K562 (cell line): ENCODE measurements around the gene GOT1. TPM values are rescaled to one million over a fixed set of nuclear protein-coding genes. Genes with fewer than 3 reads are reported as not detected.

ENCODE experiments used
- ATAC-seq: fragments of 200-7000 bp; cut with Tn5 transposase; 3 replicates; pipeline ENCODE4 v1.9.1; 2020; ENCODE audit warnings: moderate library complexity
- BruUV-seq: library from RNA; stranded (reverse); fragments of 400-500 nt; replicated peaks from 2 replicates; lab custom pipeline; 2021; lab: Mats Ljungman, UMichigan
- CTCF ChIA-PET: fragments of 300-600 bp; formaldehyde crosslinking; extraction: SDS; loops from one replicate; lab custom pipeline; 2021; ENCODE audit warnings: low intra/inter-chr PET ratio; lab: Yijun Ruan, JAX
- POLR2A ChIA-PET: fragments of 300-600, 350-650 bp; sonication (Branson Sonifier 250); formaldehyde crosslinking; extraction: SDS; loops from one replicate; lab custom pipeline; 2021; ENCODE audit warnings: antibody characterized with exemption, inconsistent platforms; lab: Yijun Ruan, JAX
- DNase-seq, 4 experiments: peaks; one replicate each; pipeline versions ENCODE4 v3.0.0 to v3.0.0-alpha.2; 2011 to 2018; ENCODE audit warnings: low spot score in 3 of 4, mixed read lengths in 3 of 4; ENCODE audit errors: extremely low read depth in 1 of 4
- FAIRE-seq: peaks from 2 replicates; lab custom pipeline; 2011; peaks lifted over from hg19 to GRCh38; lab: Jason Lieb, UNC
- H2AFZ ChIP-seq: 2 replicates; pipeline ENCODE4 v1.6.0; 2011; ENCODE audit warnings: low read depth, low read length, control low read depth, inconsistent platforms
- H3K27ac ChIP-seq: fragments of 200-600 bp; 3 replicates; pipeline ENCODE4 v1.8.0; 2011; ENCODE audit warnings: low read depth, mild to moderate bottlenecking, control low read depth, inconsistent platforms, low read length, moderate library complexity, mixed read lengths; ENCODE audit errors: extremely low read depth
- H3K27me3 ChIP-seq, 2 experiments: fragments of 300-600 bp in 1 of 2; 2 replicates in 1 of 2; 3 replicates in 1 of 2; pipeline versions ENCODE4 v1.6.0 to v1.8.0; 2011; ENCODE audit warnings: inconsistent platforms in 2 of 2, low read length in 2 of 2, mild to moderate bottlenecking in 1 of 2, mixed read lengths in 1 of 2, moderate library complexity in 1 of 2; ENCODE audit not compliant: control insufficient read depth in 2 of 2, insufficient read depth in 2 of 2
- H3K36me3 ChIP-seq: fragments of 300-600 bp; 3 replicates; pipeline ENCODE4 v1.8.0; 2011; ENCODE audit warnings: mild to moderate bottlenecking, low read length, inconsistent platforms; ENCODE audit not compliant: control insufficient read depth, insufficient read depth
- H3K4me1 ChIP-seq, 2 experiments: fragments of 200-600 bp in 1 of 2; replicated peaks in 1 of 2; 2 replicates in 1 of 2; 3 replicates in 1 of 2; pipeline versions ENCODE4 v1.5.1 to v1.8.0; 2011; ENCODE audit warnings: inconsistent platforms in 2 of 2, low read length in 2 of 2, mild to moderate bottlenecking in 1 of 2, mixed read lengths in 1 of 2, moderate library complexity in 1 of 2; ENCODE audit not compliant: control insufficient read depth in 2 of 2, insufficient read depth in 2 of 2
- H3K4me2 ChIP-seq: 2 replicates; pipeline ENCODE4 v1.6.1; 2011; ENCODE audit warnings: low read length, control low read depth, inconsistent platforms, mixed read lengths; ENCODE audit not compliant: insufficient read depth
- H3K4me3 ChIP-seq: fragments of 200-600 bp; sonication (generic), shearing (Covaris generic); 2 replicates; pipeline ENCODE4 v1.5.1; 2016; ENCODE audit warnings: control low read depth, inconsistent platforms
- H3K79me2 ChIP-seq: fragments of 200-600 bp; 3 replicates; pipeline ENCODE4 v1.8.0; 2011; ENCODE audit warnings: low read length, inconsistent platforms; ENCODE audit not compliant: control insufficient read depth, insufficient read depth
- H3K9ac ChIP-seq, 2 experiments: 2 replicates each; pipeline versions ENCODE4 v1.6.0 to v1.6.1; 2011; ENCODE audit warnings: low read depth in 2 of 2, low read length in 2 of 2, control low read depth in 1 of 2, inconsistent platforms in 1 of 2, mild to moderate bottlenecking in 1 of 2, mixed read lengths in 1 of 2; ENCODE audit not compliant: insufficient read depth in 1 of 2
- H3K9me1 ChIP-seq: one replicate; pipeline ENCODE4 v1.6.0; 2011; ENCODE audit warnings: inconsistent platforms, mild to moderate bottlenecking, low read length, moderate library complexity; ENCODE audit not compliant: control insufficient read depth, insufficient read depth
- H3K9me3 ChIP-seq: replicated peaks from 2 replicates; pipeline ENCODE4 v1.5.1; 2011; ENCODE audit warnings: low read depth, low read length, inconsistent platforms; ENCODE audit not compliant: control insufficient read depth, insufficient read depth
- H4K20me1 ChIP-seq: replicated peaks from 2 replicates; pipeline ENCODE4 v1.6.1; 2011; ENCODE audit warnings: low read length, inconsistent platforms, mixed read lengths; ENCODE audit not compliant: control insufficient read depth, insufficient read depth
- ARID1B ChIP-seq: fragments of 450-650 bp; IDR thresholded peaks from 2 replicates; pipeline ENCODE4 v1.6.1; 2016; ENCODE audit warnings: antibody characterized with exemption, mild to moderate bottlenecking, inconsistent platforms
- FOXA3 ChIP-seq, 2 experiments: fragments of 450-650 bp in 1 of 2; sonication (generic) in 1 of 2; formaldehyde crosslinking; IDR thresholded peaks in 1 of 2; conservative IDR thresholded peaks in 1 of 2; 2 replicates each; pipeline versions ENCODE4 v1.4.0 to v1.8.0; 2020 to 2022; ENCODE audit warnings: mild to moderate bottlenecking in 2 of 2, missing genetic modification reagents in 1 of 2
- L3MBTL2 ChIP-seq: fragments of 450-650 bp; IDR thresholded peaks from 2 replicates; pipeline ENCODE4 v1.6.1; 2016; ENCODE audit warnings: mild to moderate bottlenecking, moderate library complexity
- RBFOX2 ChIP-seq: fragments of 200-400 bp; formaldehyde crosslinking; IDR thresholded peaks from 2 replicates; pipeline ENCODE4 v1.6.1; 2017; ENCODE audit warnings: low read depth, mild to moderate bottlenecking, low read length, moderate library complexity
- RREB1 ChIP-seq: fragments of 250-450 bp; sonication (Bioruptor Pico); IDR thresholded peaks from 2 replicates; pipeline ENCODE4 v1.4.0; 2020
- WGBS: fragments of 100-300 bp; shearing (Covaris generic); methylation state at CpG from one replicate; pipeline ENCODE4 v1.1.6; 2016; ENCODE audit warnings: low coverage, mixed read lengths; ENCODE audit not compliant: insufficient coverage; ENCODE audit errors: missing lambda C conversion rate; 5-methylcytosine and 5-hydroxymethylcytosine counted together
- in situ Hi-C: fragments of 300-500 bp; cut with MboI; formaldehyde crosslinking; loops from 4 replicates; pipeline ENCODE4 v1.15.0; 2018; ENCODE audit warnings: inconsistent platforms, mixed read lengths
- intact Hi-C: fragments of 100-400 bp; cut with micrococcal nuclease; formaldehyde crosslinking; loops from 2 replicates; pipeline ENCODE4 v1.14.2; 2022
- polyA plus RNA-seq, 8 experiments: library from polyadenylated mRNA; depleted of rRNA in 4 of 8; stranded (reverse) in 5 of 8; unstranded in 3 of 8; fragments of >200 nt; fragmentation: Nextera tagmentation in 2 of 8; fragmentation: Illumina TruSeq in 1 of 8; extraction: Ambion mirVana in 2 of 8; extraction: Trizol in 1 of 8; gene quantifications; 2 replicates each; pipeline versions ENCODE4 v1.2.1 to v1.2.3, GENCODE V29; 2011 to 2014; ENCODE audit warnings: inconsistent platforms in 1 of 8, missing spikeins in 1 of 8
- total RNA-seq, 7 experiments: library from RNA; depleted of rRNA in 6 of 7; stranded (reverse); fragments of >200 nt in 6 of 7; fragmentation: Illumina TruSeq in 2 of 7; extraction: Trizol in 2 of 7; gene quantifications; 2 replicates each; pipeline versions ENCODE4 v1.2.1 to v1.2.3, GENCODE V29; 2011 to 2021; ENCODE audit warnings: low replicate concordance in 1 of 7

The GOT1 gene
- total and polyA plus RNA-seq, 9 of the 15 experiments (the other 6 are each of a cell fraction or from before 2014, with no cell fraction given): 55.7 to 166 (median 75.4) TPM

GRCh38 chr10:99427566-99428190 lies 2.7 kb downstream of the GOT1 start:
- no peaks in the 10 kb centered on the region for H3K27me3 ChIP-seq
- ChIA-PET POLR2A (interaction anchor here (0.6 to 3.7 kb wide), 7 partner anchors 8 to 567 kb away, joined by 3 to 23 read pairs (median 3); partner anchors contain the start of gene CUTC), CTCF (no interaction called here)
- peaks cover 94% of the 10 kb centered on the region for H3K79me2 ChIP-seq
- in situ Hi-C loops (loop anchor here (25.0 kb wide), 1 partner anchor 285 kb away; no protein-coding TSS in a partner anchor), intact Hi-C loops (no loop called here)
- H4K20me1 ChIP-seq: peaks cover 10% of the 10 kb centered on the region
- no peak overlapping the region for H2AFZ ChIP-seq
- no peaks in the 10 kb centered on the region for H3K9me3 ChIP-seq
- 70% methylated on average over 4 of the region's 4 CpGs for WGBS
- FAIRE-seq: no peak
- H3K27ac ChIP-seq: no peak overlapping the region; the same call in 2 of the 3 replicates
- peak overlapping the region; percentile 37; the same call in 1 of the 2 replicates for H3K4me2 ChIP-seq
- no TSS peak for BruUV-seq
- ATAC-seq: no peak
- no peak overlapping the region for H3K9ac ChIP-seq
- TF ChIP-seq RBFOX2 (peak; percentile 39; the same call in 1 of the 2 replicates), ARID1B (no peak)
- DNase-seq: no peak
- no peak overlapping the region for H3K4me3 ChIP-seq
- peaks cover 53% of the 10 kb centered on the region; the same call in 2 of the 3 replicates for H3K36me3 ChIP-seq
- H3K4me1 ChIP-seq: peaks cover 5 to 6% of the 10 kb centered on the region in 2 experiments; a peak in 3 of 5 replicates
- peaks cover 4% of the 10 kb centered on the region for H3K9me1 ChIP-seq

GRCh38 chr10:99426689-99427088 lies 3.7 kb downstream of the GOT1 start:
- Histone ChIP-seq H3K9me3 (no peaks in the 10 kb centered on the region), H4K20me1 (peaks cover 10% of the 10 kb centered on the region), H2AFZ (no peak overlapping the region), H3K4me2 (no peak overlapping the region), H3K36me3 (peaks cover 60% of the 10 kb centered on the region), H3K27me3 (no peaks in the 10 kb centered on the region), H3K4me3 (no peak overlapping the region), H3K27ac (no peak overlapping the region), H3K4me1 (peaks cover 5 to 6% of the 10 kb centered on the region in 2 experiments; a peak in 2 of 5 replicates), H3K9ac (no peak overlapping the region), H3K79me2 (peaks cover 94% of the 10 kb centered on the region), H3K9me1 (peaks cover 4% of the 10 kb centered on the region)
- intact Hi-C loops (no loop called here), in situ Hi-C loops (loop anchor here (25.0 kb wide), 1 partner anchor 286 kb away; no protein-coding TSS in a partner anchor)
- CTCF ChIA-PET: no interaction called here
- 72% methylated on average over 3 of the region's 3 CpGs for WGBS
- ATAC-seq (no peak), DNase-seq (no peak), FAIRE-seq (no peak)
- BruUV-seq: no TSS peak
- POLR2A ChIA-PET: interaction anchor here (0.7 to 1.4 kb wide), 2 partner anchors 9 to 22 kb away, joined by 3 read pairs; no protein-coding TSS in a partner anchor
- TF ChIP-seq L3MBTL2 (no peak), FOXA3 (CRISPR knock-in tag; conservative IDR thresholded peaks at IDR 0.05 in 1 of 2, IDR thresholded peaks at IDR 0.05 in 1 of 2) (no peak), RREB1 (CRISPR knock-in tag) (no peak)
